Measurements from ENCODE around the gene PDK1.
"Not testable (repeated sequence)": the region's sequence is repeated elsewhere in the genome, so short reads cannot be mapped to it uniquely, and the experiment has no call there.

DNA sequence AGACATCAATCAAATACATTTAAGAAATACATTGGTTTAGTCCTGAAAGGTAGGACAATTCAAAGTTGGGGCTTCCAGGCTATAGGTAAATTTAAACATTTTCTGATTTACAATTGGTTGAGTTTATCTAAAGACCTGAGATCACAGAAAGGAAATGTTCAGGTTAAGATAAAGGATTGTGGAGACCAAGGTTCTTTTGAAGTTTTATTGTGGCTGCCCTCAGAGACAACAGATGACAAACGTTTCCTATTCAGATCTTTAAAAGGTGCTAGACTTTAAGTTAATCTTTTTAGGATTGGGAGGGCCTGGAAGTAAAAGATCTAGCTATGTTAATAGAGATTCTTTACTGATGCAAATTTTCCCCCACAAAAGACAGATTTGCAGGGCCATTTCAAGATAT lies 6.1 kb upstream of the PDK1 start:
- TF ChIP-seq, protein P1, sequence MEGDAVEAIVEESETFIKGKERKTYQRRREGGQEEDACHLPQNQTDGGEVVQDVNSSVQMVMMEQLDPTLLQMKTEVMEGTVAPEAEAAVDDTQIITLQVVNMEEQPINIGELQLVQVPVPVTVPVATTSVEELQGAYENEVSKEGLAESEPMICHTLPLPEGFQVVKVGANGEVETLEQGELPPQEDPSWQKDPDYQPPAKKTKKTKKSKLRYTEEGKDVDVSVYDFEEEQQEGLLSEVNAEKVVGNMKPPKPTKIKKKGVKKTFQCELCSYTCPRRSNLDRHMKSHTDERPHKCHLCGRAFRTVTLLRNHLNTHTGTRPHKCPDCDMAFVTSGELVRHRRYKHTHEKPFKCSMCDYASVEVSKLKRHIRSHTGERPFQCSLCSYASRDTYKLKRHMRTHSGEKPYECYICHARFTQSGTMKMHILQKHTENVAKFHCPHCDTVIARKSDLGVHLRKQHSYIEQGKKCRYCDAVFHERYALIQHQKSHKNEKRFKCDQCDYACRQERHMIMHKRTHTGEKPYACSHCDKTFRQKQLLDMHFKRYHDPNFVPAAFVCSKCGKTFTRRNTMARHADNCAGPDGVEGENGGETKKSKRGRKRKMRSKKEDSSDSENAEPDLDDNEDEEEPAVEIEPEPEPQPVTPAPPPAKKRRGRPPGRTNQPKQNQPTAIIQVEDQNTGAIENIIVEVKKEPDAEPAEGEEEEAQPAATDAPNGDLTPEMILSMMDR (IDR thresholded peaks at IDR 0.05) = not testable (repeated sequence)
- TF ChIP-seq POLR2A, POLR2AphosphoS5 (IDR thresholded peaks at IDR 0.05): not testable (repeated sequence)

Measured in transverse colon (tissue), 4 donors.